GM18951 (cell line): Measurements from ENCODE around the gene FAM131B.
"Not testable (repeated sequence)": the region's sequence is repeated elsewhere in the genome, so short reads cannot be mapped to it uniquely, and the experiment has no call there.

ENCODE experiments used
- POLR2A ChIP-seq: IDR thresholded peaks from 4 replicates; pipeline ENCODE4 v1.6.1; 2011; ENCODE audit warnings: mild to moderate bottlenecking; ENCODE audit not compliant: insufficient read length, insufficient read depth; ENCODE audit errors: extremely low read depth
- in situ Hi-C: fragments of 300-500 bp; cut with MboI; formaldehyde crosslinking; loops from one replicate; pipeline ENCODE4 v1.12.0; 2022; ENCODE audit warnings: low sequenced_read_pairs, mixed read lengths, inconsistent platforms; ENCODE audit not compliant: unreplicated experiment

The FAM131B gene

GRCh38 chr7:143362131-143363015 is at the start of gene FAM131B:
Gene FAM131B (minus strand): TSS chr7:143362713. CDS start chr7:143362603, 110 bp downstream.
- TF ChIP-seq POLR2A = no peak
- in situ Hi-C loops = no loop called here

DNA sequence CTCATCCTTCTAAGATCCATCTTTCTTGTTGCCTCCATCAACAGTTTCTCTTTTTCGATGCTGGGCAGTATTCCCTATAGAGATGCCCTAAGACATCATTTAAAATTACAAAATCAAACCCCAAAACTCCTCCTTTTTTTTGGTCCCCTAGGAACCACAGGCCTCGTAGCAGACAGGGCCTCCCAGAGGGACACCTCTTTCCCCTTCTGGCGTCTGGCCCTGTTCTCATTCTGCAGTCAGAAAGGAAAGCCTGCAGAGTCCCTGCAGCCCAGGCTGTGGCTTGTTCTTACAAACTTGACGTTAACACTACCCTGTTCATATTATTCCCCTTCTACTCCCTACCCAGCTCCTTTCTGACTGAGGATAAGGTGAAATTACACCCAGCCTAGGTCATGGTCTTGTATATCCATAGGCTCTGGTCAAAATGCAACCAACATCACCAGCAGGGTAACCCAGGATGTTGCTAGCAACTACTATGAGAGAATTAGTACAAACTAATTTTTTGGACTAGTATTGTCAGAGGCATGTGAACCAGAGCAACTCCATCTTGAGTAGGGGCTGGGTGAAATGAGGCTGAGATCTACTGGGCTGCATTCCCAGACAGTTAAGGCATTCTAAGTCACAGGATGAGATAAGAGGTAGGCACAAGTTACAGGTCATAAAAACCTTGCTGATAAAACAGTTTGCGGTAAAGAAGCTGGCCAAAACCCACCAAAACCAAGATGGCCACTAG is 49.6 kb upstream of the FAM131B start:
- in situ Hi-C loops = loop anchor here (10.0 kb wide), 1 partner anchor 157 kb away; no protein-coding TSS in a partner anchor
- no peak for TF ChIP-seq POLR2A

GRCh38 chr7:143410521-143411004 is 48.0 kb upstream of the FAM131B start:
- in situ Hi-C loops = loop anchor here (10.0 kb wide), 1 partner anchor 156 kb away; no protein-coding TSS in a partner anchor
- TF ChIP-seq POLR2A = no peak

- TF ChIP-seq POLR2A = no peak
- in situ Hi-C loops = no loop called here
Measured at GRCh38 chr7:143408686-143409561, 46.4 kb upstream of the FAM131B start, which contains the start of gene EPHA1. Gene EPHA1 (minus strand): TSS chr7:143408856. CDS start chr7:143408805, 51 bp downstream.

DNA sequence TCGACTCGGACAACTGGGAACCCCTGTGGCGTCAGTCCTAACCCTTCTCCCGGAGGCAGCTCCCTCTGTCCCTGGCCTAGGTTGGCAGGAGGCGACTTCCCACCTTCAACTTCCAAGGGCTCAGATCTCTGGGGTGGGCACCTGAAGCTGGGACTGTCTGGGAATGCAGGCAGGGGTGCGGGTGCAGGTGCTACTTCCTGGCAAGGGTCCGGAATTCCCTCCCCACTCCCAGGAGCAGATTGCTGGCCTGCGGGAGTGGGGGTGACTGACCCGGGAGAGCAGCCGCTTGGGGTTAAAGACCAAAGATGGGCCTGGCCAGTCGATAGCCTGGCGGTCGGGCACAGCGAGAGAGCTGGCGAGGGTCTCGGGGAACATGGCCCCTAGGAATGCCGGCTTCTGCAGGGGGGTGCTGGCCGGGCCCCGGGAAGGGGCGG is 45.8 kb upstream of the FAM131B start:
- no peak for TF ChIP-seq POLR2A
- in situ Hi-C loops = no loop called here

- TF ChIP-seq POLR2A = no peak
- in situ Hi-C loops = no loop called here
Measured at GRCh38 chr7:143407287-143408251, 45.1 kb upstream of the FAM131B start.

GRCh38 chr7:143406002-143406357 is 43.5 kb upstream of the FAM131B start:
- in situ Hi-C loops = no loop called here

DNA sequence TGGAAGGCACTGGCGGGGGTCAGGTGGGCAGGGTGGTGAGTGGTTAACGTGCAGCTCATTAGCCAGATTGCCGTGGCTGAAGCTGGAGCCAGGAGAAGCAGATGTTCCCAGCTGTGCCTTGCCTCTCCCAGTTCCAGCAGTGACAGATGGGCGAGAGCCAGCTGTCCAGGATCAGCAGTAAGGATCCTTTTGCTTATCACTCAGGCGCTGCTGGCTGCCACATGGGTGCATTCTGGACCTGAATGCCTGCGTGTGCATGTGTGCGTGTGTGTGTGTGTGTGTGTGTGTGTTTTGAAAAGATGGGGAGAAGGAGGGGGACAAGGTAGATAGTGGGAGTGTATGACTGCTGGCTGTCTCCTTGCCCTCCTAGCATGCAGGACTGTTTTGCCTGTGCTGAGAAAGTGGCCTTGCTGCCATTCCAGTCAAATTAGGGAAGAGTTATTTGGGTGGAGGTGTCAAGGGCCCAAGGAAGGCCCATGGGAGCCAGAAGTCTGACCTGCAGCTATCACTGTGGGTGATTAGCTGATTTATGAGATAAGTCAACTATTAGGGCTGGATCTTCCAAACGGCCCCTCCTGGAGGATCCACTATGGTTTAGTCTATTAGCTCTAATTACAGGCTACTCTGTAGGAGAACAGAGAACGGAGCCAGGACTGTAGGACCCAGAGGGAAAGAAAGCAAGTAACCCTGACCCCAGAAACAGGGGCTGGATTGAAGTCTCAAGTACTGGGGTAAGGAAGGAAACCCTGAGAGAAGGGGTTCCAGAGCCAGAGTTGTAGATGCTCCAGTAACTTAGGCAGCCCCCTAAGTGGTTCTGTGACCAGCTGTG is 42.9 kb upstream of the FAM131B start:
- in situ Hi-C loops = no loop called here
- no peak for TF ChIP-seq POLR2A

More at GRCh38 chr7:143406002-143406357, 43.5 kb upstream of the FAM131B start:
- TF ChIP-seq POLR2A = no peak

DNA sequence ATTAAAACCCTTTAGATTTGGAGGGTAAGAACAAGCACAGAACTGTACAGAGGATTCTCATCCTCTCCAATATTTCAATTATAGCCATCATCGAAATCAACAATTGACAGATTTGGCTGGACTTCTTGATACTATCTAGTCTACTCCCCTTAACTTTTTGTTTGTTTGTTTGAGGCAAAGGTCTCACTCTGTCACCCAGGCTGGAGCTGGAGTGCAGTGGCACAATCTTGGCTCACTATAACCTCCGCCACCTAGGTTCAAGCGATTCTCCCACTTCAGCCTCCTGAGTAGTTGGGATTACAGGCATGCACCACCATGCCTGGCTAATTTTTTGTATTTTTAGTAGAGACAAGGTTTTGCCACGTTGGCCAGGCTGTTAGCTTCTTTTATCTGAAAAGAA is 39.7 kb upstream of the FAM131B start:
- in situ Hi-C loops = not testable (repeated sequence)

GRCh38 chr7:143401265-143401664 is 38.8 kb upstream of the FAM131B start:
- TF ChIP-seq POLR2A = no peak
- in situ Hi-C loops = no loop called here

DNA sequence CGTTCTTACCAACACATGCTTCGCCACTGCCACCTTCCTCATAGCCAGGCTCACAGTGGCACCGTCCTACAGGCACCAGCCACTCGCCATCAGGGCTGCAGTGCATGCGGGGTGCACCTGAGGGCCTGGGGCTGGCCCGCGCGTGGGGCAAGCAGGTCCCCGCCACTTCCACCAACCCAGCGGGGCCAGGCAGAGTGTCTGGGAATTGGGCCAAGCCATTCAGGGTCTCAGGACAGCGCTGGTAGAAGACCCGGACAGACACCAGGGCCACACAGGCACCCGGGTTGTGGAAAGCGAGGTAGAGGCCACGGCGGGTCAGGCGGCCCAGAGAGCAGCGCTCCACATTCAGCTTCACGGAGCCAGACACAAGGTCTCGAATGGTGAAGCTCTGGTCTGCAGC is 37.1 kb upstream of the FAM131B start:
- in situ Hi-C loops = no loop called here
- no peak for TF ChIP-seq POLR2A

- in situ Hi-C loops = no loop called here
- no peak for TF ChIP-seq POLR2A
Measured at GRCh38 chr7:143399151-143399550, 36.6 kb upstream of the FAM131B start.
